ENCODE results near the gene ANKS3.

ANKS3 gene

DNA sequence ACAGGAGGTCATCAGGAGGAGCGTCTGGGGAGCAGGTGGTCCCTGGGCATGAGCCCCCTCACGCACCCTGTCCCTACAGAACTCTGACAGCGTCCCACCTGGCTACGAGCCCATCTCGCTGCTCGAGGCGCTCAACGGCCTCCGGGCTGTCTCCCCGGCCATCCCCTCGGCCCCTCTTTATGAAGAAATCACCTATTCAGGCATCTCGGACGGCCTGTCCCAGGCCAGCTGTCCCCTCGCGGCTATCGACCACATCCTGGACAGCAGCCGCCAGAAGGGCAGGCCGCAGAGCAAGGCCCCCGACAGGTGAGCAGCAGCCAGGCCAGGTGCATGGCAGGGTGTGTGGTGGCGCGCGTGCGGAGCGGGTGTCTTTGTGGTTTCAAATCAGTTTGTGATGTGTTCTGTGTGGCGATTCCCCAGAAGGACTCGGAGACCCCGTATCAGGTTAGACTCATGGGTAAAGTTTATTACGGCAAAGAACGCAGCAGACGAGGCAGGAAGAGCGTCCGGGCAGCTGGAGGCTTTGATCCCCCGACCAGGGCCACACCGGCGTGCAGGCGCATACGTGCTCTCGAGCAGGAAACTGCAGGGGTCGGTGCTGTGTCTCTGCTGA, 52.5 kb downstream of the ANKS3 start:
- 96% methylated on average over 39 of the region's 39 CpGs for WGBS
- Histone ChIP-seq H3K14ac (ENCODE audit: low read length in 2 of 2) (no peak overlapping the region), H3K4ac (ENCODE audit: low read depth in 1 of 2, low read length in 2 of 2) (no peak overlapping the region)

DNA sequence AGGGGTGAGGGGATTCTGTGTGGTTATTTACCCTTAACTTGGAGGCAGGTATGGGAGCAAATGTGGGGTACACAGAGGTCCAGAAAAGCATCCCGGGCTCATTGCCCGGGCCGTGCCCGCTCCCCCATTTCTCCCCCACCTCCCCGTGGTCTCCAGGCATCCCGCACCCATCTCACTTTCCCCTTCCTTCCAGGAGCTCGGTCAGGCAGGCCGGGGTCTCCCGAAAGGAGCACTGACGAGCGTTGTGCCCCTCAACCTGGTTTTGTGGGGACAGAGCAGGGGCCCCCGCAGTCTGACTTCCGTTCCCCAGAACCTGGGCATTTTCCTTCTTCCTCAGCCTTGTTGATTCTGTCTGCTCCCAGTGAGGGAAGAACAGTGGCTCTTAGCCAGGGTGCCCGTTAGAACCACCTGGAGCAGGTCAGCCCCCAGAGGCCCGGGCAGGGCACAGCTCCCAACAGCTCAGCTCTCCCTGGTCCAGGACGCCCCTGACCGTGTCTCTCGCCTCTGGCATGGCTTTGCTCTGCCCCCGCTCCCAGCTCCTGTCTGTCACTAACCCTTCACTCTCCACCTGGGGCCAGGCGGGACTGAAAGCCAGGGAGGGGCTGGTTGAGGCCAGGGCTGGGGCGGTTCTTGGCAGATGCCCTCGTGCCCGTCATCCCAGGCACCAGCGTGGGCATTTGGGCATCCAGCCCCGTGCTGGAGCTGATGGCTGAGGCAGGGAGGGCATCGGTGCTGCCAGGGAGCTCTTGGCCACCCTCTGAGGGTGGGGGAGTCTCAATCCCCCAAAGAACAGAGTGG, 53.2 kb downstream of the ANKS3 start:
- no peak overlapping the region for H2AK5ac ChIP-seq (ENCODE audit: low read length, severe bottlenecking)
- H3K23ac ChIP-seq (ENCODE audit: low read length in 2 of 2), result no peak overlapping the region
- no peak overlapping the region for H2BK120ac ChIP-seq (ENCODE audit: low read depth, low read length)
- H3K4me2 ChIP-seq (ENCODE audit: low read length, poor library complexity, severe bottlenecking), result no peak overlapping the region
- peak overlapping the region in 1 of 2 experiments; percentile 73 for H3K4me3 ChIP-seq (ENCODE audit: insufficient read depth in 1 of 2, low read depth in 1 of 2, low read length in 2 of 2)
- H2AFZ ChIP-seq (ENCODE audit: low read depth, low read length), result no peak overlapping the region
- no peak overlapping the region for H2BK5ac ChIP-seq (ENCODE audit: low read depth, low read length, poor library complexity, severe bottlenecking)
- H3K9ac ChIP-seq (ENCODE audit: low read length), result peak overlapping the region; percentile 87
- H3K4me1 ChIP-seq (ENCODE audit: control insufficient read depth, insufficient read depth, low read depth, low read length), result peaks cover 15% of the 10 kb centered on the region
- no peak overlapping the region for H3K4ac ChIP-seq (ENCODE audit: low read depth in 1 of 2, low read length in 2 of 2)
- no peaks in the 10 kb centered on the region for H3K9me3 ChIP-seq (ENCODE audit: control insufficient read depth, low read length)
- no peak for DNase-seq
- H3K18ac ChIP-seq (ENCODE audit: low read depth in 1 of 2, low read length in 2 of 2), result no peak overlapping the region
- H3K36me3 ChIP-seq (ENCODE audit: control insufficient read depth in 1 of 2, insufficient read depth in 2 of 2, low read depth in 1 of 2, low read length in 2 of 2), result peaks cover 43 to 99% of the 10 kb centered on the region in 2 experiments
- H2BK15ac ChIP-seq (ENCODE audit: low read depth, poor library complexity, severe bottlenecking), result no peak overlapping the region
- WGBS, result 92% methylated on average over 26 of the region's 26 CpGs
- H2BK12ac ChIP-seq (ENCODE audit: low read length in 2 of 2), result no peak overlapping the region
- no peak overlapping the region for H3K14ac ChIP-seq (ENCODE audit: low read length in 2 of 2)
- H4K8ac ChIP-seq (ENCODE audit: low read length), result no peak overlapping the region
- H4K91ac ChIP-seq (ENCODE audit: low read length), result no peak overlapping the region
- peaks cover 75% of the 10 kb centered on the region for H3K79me1 ChIP-seq (replicated peaks; ENCODE audit: low read length, poor library complexity, severe bottlenecking)
- no peak overlapping the region for H3K27ac ChIP-seq (ENCODE audit: low read length, poor library complexity, severe bottlenecking)
- no peaks in the 10 kb centered on the region for H3K27me3 ChIP-seq (ENCODE audit: control insufficient read depth in 1 of 2, insufficient read depth in 1 of 2, low read length in 2 of 2)

More for the DNA sequence above, 52.5 kb downstream of the ANKS3 start:
- no peak for DNase-seq
- Histone ChIP-seq H2BK5ac (ENCODE audit: low read depth, low read length, poor library complexity, severe bottlenecking) (no peak overlapping the region), H3K27me3 (ENCODE audit: control insufficient read depth in 1 of 2, insufficient read depth in 1 of 2, low read length in 2 of 2) (no peaks in the 10 kb centered on the region), H4K91ac (ENCODE audit: low read length) (no peak overlapping the region), H4K8ac (ENCODE audit: low read length) (no peak overlapping the region), H3K4me1 (ENCODE audit: control insufficient read depth, insufficient read depth, low read depth, low read length) (peaks cover 13% of the 10 kb centered on the region), H3K36me3 (ENCODE audit: control insufficient read depth in 1 of 2, insufficient read depth in 2 of 2, low read depth in 1 of 2, low read length in 2 of 2) (peaks cover 47 to 99% of the 10 kb centered on the region in 2 experiments), H3K79me1 (replicated peaks; ENCODE audit: low read length, poor library complexity, severe bottlenecking) (peaks cover 73% of the 10 kb centered on the region), H2AK5ac (ENCODE audit: low read length, severe bottlenecking) (no peak overlapping the region), H2AFZ (ENCODE audit: low read depth, low read length) (no peak overlapping the region), H2BK15ac (ENCODE audit: low read depth, poor library complexity, severe bottlenecking) (no peak overlapping the region), H3K23ac (ENCODE audit: low read length in 2 of 2) (no peak overlapping the region), H3K18ac (ENCODE audit: low read depth in 1 of 2, low read length in 2 of 2) (no peak overlapping the region), H2BK120ac (ENCODE audit: low read depth, low read length) (no peak overlapping the region), H3K9me3 (ENCODE audit: control insufficient read depth, low read length) (no peaks in the 10 kb centered on the region), H3K9ac (ENCODE audit: low read length) (no peak overlapping the region), H2BK12ac (ENCODE audit: low read length in 2 of 2) (no peak overlapping the region), H3K27ac (ENCODE audit: low read length, poor library complexity, severe bottlenecking) (no peak overlapping the region), H3K4me3 (ENCODE audit: insufficient read depth in 1 of 2, low read depth in 1 of 2, low read length in 2 of 2) (no peak overlapping the region), H3K4me2 (ENCODE audit: low read length, poor library complexity, severe bottlenecking) (no peak overlapping the region)

DNA sequence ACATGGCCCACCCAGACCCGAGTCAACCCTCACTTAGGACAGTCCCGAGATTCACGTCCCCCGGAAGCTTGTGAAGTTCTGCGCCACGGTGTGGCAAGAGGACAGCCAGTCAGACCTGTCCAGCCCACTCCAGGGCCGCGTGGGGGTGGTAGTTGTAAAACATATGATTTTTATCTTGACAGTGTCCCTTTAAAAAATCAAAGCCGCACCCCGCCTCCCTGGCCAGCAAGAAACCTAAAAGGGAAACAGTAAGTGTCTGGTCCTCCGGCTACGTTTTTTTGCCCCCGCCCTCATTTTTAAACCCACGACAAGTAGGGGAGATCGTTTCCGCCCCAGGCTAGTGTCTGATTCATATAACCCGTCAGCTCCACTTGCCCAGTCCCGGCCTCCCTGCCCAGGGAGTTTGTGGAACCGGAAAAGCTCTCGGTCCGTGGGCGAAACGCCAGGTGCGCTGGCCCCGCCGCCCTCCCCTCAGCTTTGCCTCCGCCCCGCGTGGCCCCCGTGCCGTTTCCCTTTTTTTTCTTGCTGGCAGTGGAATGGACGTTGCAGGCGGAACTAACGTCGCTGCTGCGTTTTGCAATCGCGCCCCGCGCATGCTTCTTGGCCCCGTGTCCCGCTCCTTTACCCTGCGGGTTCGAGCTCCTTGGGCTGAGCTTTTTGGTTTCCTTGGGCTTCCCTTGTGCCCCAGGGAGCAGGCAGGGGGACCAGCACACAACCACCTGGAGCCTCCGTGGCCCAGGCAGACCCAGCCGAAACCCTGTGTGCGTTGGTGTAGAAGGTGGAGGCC, 54.0 kb downstream of the ANKS3 start:
- Histone ChIP-seq H2BK15ac (ENCODE audit: low read depth, poor library complexity, severe bottlenecking) (no peak overlapping the region), H3K4me2 (ENCODE audit: low read length, poor library complexity, severe bottlenecking) (no peak overlapping the region), H3K4me3 (ENCODE audit: insufficient read depth in 1 of 2, low read depth in 1 of 2, low read length in 2 of 2) (peak overlapping the region in 1 of 2 experiments; percentile 73), H3K14ac (ENCODE audit: low read length in 2 of 2) (no peak overlapping the region), H2BK5ac (ENCODE audit: low read depth, low read length, poor library complexity, severe bottlenecking) (no peak overlapping the region), H3K4ac (ENCODE audit: low read depth in 1 of 2, low read length in 2 of 2) (no peak overlapping the region), H2BK12ac (ENCODE audit: low read length in 2 of 2) (no peak overlapping the region), H3K23ac (ENCODE audit: low read length in 2 of 2) (no peak overlapping the region), H4K91ac (ENCODE audit: low read length) (no peak overlapping the region), H2AK5ac (ENCODE audit: low read length, severe bottlenecking) (no peak overlapping the region), H3K36me3 (ENCODE audit: control insufficient read depth in 1 of 2, insufficient read depth in 2 of 2, low read depth in 1 of 2, low read length in 2 of 2) (peaks cover 46 to 97% of the 10 kb centered on the region in 2 experiments), H3K27ac (ENCODE audit: low read length, poor library complexity, severe bottlenecking) (no peak overlapping the region), H2AFZ (ENCODE audit: low read depth, low read length) (no peak overlapping the region), H2BK120ac (ENCODE audit: low read depth, low read length) (no peak overlapping the region), H4K8ac (ENCODE audit: low read length) (no peak overlapping the region), H3K18ac (ENCODE audit: low read depth in 1 of 2, low read length in 2 of 2) (no peak overlapping the region), H3K27me3 (ENCODE audit: control insufficient read depth in 1 of 2, insufficient read depth in 1 of 2, low read length in 2 of 2) (no peaks in the 10 kb centered on the region), H3K4me1 (ENCODE audit: control insufficient read depth, insufficient read depth, low read depth, low read length) (peaks cover 16% of the 10 kb centered on the region), H3K9ac (ENCODE audit: low read length) (peak overlapping the region; percentile 87), H3K9me3 (ENCODE audit: control insufficient read depth, low read length) (no peaks in the 10 kb centered on the region), H3K79me1 (replicated peaks; ENCODE audit: low read length, poor library complexity, severe bottlenecking) (peaks cover 73% of the 10 kb centered on the region)
- 96% methylated on average over 47 of the region's 47 CpGs for WGBS
- DNase-seq, result no peak

All from mesenchymal stem cell (in vitro differentiated cells and primary cell).